ENCODE results near the gene COL19A1.
"Not testable (repeated sequence)": the region's sequence is repeated elsewhere in the genome, so short reads cannot be mapped to it uniquely, and the experiment has no call there.

COL19A1 gene

GRCh38 chr6:69893266-69893665, 26.9 kb downstream of the COL19A1 start:
- not testable (repeated sequence) for H3K4me1 ChIP-seq (ENCODE audit: control insufficient read depth, insufficient read depth, low read length, poor library complexity, severe bottlenecking); H3K9me3 ChIP-seq (ENCODE audit: control insufficient read depth, low read length); H3K27ac ChIP-seq (ENCODE audit: insufficient read depth, low read length, poor library complexity, severe bottlenecking); H3K27me3 ChIP-seq (replicated peaks; ENCODE audit: control insufficient read depth, insufficient read depth, low read length, poor library complexity, severe bottlenecking); H3K36me3 ChIP-seq (ENCODE audit: control insufficient read depth, insufficient read depth, low read length); H3K4me3 ChIP-seq (ENCODE audit: insufficient read depth, low read depth, low read length, poor library complexity, severe bottlenecking); DNase-seq

GRCh38 chr6:69894578-69895347, 28.4 kb downstream of the COL19A1 start:
- no peaks in the 10 kb centered on the region for H3K27me3 ChIP-seq (replicated peaks; ENCODE audit: control insufficient read depth, insufficient read depth, low read length, poor library complexity, severe bottlenecking)
- DNase-seq: no peak
- no peaks in the 10 kb centered on the region for H3K36me3 ChIP-seq (ENCODE audit: control insufficient read depth, insufficient read depth, low read length)
- H3K4me3 ChIP-seq (ENCODE audit: insufficient read depth, low read depth, low read length, poor library complexity, severe bottlenecking): no peak overlapping the region
- H3K9me3 ChIP-seq (ENCODE audit: control insufficient read depth, low read length): no peaks in the 10 kb centered on the region
- H3K27ac ChIP-seq (ENCODE audit: insufficient read depth, low read length, poor library complexity, severe bottlenecking): no peak overlapping the region
- H3K4me1 ChIP-seq (ENCODE audit: control insufficient read depth, insufficient read depth, low read length, poor library complexity, severe bottlenecking): no peaks in the 10 kb centered on the region

DNA sequence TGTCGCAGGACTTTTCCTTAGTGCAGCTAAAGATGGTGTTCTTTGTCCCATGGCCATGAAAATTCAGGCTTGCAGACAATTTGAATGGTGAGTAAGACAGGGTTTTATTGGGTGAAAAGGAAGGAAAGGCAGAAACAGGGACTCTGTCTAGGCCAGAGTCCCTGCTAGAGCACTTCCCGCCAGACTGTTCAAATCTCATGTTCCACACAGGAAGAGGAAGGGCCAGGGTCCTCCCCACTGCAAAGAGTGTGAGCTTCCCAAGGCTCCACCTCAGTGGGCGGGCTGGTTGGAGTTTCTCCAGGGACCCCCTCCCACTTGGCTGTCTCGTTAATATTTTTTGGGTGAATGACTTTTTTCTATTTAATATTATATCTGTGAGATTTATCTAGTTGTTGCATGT, 29.0 kb downstream of the COL19A1 start:
- no peaks in the 10 kb centered on the region for H3K9me3 ChIP-seq (ENCODE audit: control insufficient read depth, low read length)
- no peak overlapping the region for H3K27ac ChIP-seq (ENCODE audit: insufficient read depth, low read length, poor library complexity, severe bottlenecking)
- no peak overlapping the region for H3K4me3 ChIP-seq (ENCODE audit: insufficient read depth, low read depth, low read length, poor library complexity, severe bottlenecking)
- no peaks in the 10 kb centered on the region for H3K4me1 ChIP-seq (ENCODE audit: control insufficient read depth, insufficient read depth, low read length, poor library complexity, severe bottlenecking)
- DNase-seq: no peak
- no peaks in the 10 kb centered on the region for H3K27me3 ChIP-seq (replicated peaks; ENCODE audit: control insufficient read depth, insufficient read depth, low read length, poor library complexity, severe bottlenecking)
- no peaks in the 10 kb centered on the region for H3K36me3 ChIP-seq (ENCODE audit: control insufficient read depth, insufficient read depth, low read length)

- Histone ChIP-seq H3K36me3 (ENCODE audit: control insufficient read depth, insufficient read depth, low read length) (no peaks in the 10 kb centered on the region), H3K27ac (ENCODE audit: insufficient read depth, low read length, poor library complexity, severe bottlenecking) (no peak overlapping the region), H3K9me3 (ENCODE audit: control insufficient read depth, low read length) (no peaks in the 10 kb centered on the region), H3K27me3 (replicated peaks; ENCODE audit: control insufficient read depth, insufficient read depth, low read length, poor library complexity, severe bottlenecking) (no peaks in the 10 kb centered on the region), H3K4me1 (ENCODE audit: control insufficient read depth, insufficient read depth, low read length, poor library complexity, severe bottlenecking) (no peaks in the 10 kb centered on the region), H3K4me3 (ENCODE audit: insufficient read depth, low read depth, low read length, poor library complexity, severe bottlenecking) (no peak overlapping the region)
- no peak for DNase-seq
These were observed 34.5 kb downstream of the COL19A1 start for GRCh38 chr6:69900869-69901268.

- H3K36me3 ChIP-seq (ENCODE audit: control insufficient read depth, insufficient read depth, low read length): no peaks in the 10 kb centered on the region
These were observed 35.0 kb downstream of the COL19A1 start for GRCh38 chr6:69901361-69901760.

GRCh38 chr6:69907981-69908498, 41.7 kb downstream of the COL19A1 start:
- Histone ChIP-seq H3K9me3 (ENCODE audit: control insufficient read depth, low read length) (no peaks in the 10 kb centered on the region), H3K36me3 (ENCODE audit: control insufficient read depth, insufficient read depth, low read length) (no peaks in the 10 kb centered on the region), H3K27me3 (replicated peaks; ENCODE audit: control insufficient read depth, insufficient read depth, low read length, poor library complexity, severe bottlenecking) (no peaks in the 10 kb centered on the region), H3K4me1 (ENCODE audit: control insufficient read depth, insufficient read depth, low read length, poor library complexity, severe bottlenecking) (no peaks in the 10 kb centered on the region), H3K4me3 (ENCODE audit: insufficient read depth, low read depth, low read length, poor library complexity, severe bottlenecking) (no peak overlapping the region), H3K27ac (ENCODE audit: insufficient read depth, low read length, poor library complexity, severe bottlenecking) (no peak overlapping the region)
- DNase-seq: no peak

More at GRCh38 chr6:69901361-69901760, 35.0 kb downstream of the COL19A1 start:
- Histone ChIP-seq H3K27ac (ENCODE audit: insufficient read depth, low read length, poor library complexity, severe bottlenecking) (no peak overlapping the region), H3K9me3 (ENCODE audit: control insufficient read depth, low read length) (no peaks in the 10 kb centered on the region), H3K4me1 (ENCODE audit: control insufficient read depth, insufficient read depth, low read length, poor library complexity, severe bottlenecking) (no peaks in the 10 kb centered on the region), H3K4me3 (ENCODE audit: insufficient read depth, low read depth, low read length, poor library complexity, severe bottlenecking) (no peak overlapping the region), H3K27me3 (replicated peaks; ENCODE audit: control insufficient read depth, insufficient read depth, low read length, poor library complexity, severe bottlenecking) (no peaks in the 10 kb centered on the region)
- DNase-seq: no peak

DNA sequence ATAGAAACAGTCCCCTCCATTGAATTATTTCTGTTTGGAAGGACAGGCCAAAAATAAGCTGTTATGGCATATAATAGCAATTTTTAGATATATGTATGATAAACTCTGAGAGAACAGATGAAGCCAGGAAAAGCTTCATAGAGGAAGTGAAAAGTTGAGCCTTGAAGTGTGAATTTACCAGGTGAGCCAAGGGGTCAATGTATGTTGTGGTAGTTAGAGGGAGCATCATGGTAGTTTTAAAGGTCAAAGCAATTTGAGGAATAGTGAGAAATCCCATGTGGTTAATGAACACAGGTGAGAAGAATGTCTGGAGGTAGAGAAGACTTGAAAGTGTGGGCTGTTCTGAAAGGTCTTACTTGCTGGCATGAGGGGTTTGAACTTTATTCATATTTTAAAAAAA, 47.0 kb downstream of the COL19A1 start:
- no peaks in the 10 kb centered on the region for H3K4me1 ChIP-seq (ENCODE audit: control insufficient read depth, insufficient read depth, low read length, poor library complexity, severe bottlenecking)
- no peak for DNase-seq
- H3K9me3 ChIP-seq (ENCODE audit: control insufficient read depth, low read length): no peaks in the 10 kb centered on the region
- H3K27ac ChIP-seq (ENCODE audit: insufficient read depth, low read length, poor library complexity, severe bottlenecking): no peak overlapping the region
- no peaks in the 10 kb centered on the region for H3K27me3 ChIP-seq (replicated peaks; ENCODE audit: control insufficient read depth, insufficient read depth, low read length, poor library complexity, severe bottlenecking)
- no peak overlapping the region for H3K4me3 ChIP-seq (ENCODE audit: insufficient read depth, low read depth, low read length, poor library complexity, severe bottlenecking)
- no peaks in the 10 kb centered on the region for H3K36me3 ChIP-seq (ENCODE audit: control insufficient read depth, insufficient read depth, low read length)

- DNase-seq: no peak
- H3K4me3 ChIP-seq (ENCODE audit: insufficient read depth, low read depth, low read length, poor library complexity, severe bottlenecking): no peak overlapping the region
- no peaks in the 10 kb centered on the region for H3K27me3 ChIP-seq (replicated peaks; ENCODE audit: control insufficient read depth, insufficient read depth, low read length, poor library complexity, severe bottlenecking)
- H3K9me3 ChIP-seq (ENCODE audit: control insufficient read depth, low read length): no peaks in the 10 kb centered on the region
- no peaks in the 10 kb centered on the region for H3K36me3 ChIP-seq (ENCODE audit: control insufficient read depth, insufficient read depth, low read length)
- H3K27ac ChIP-seq (ENCODE audit: insufficient read depth, low read length, poor library complexity, severe bottlenecking): no peak overlapping the region
- no peaks in the 10 kb centered on the region for H3K4me1 ChIP-seq (ENCODE audit: control insufficient read depth, insufficient read depth, low read length, poor library complexity, severe bottlenecking)
These were observed 47.7 kb downstream of the COL19A1 start for GRCh38 chr6:69914015-69914485.

DNA sequence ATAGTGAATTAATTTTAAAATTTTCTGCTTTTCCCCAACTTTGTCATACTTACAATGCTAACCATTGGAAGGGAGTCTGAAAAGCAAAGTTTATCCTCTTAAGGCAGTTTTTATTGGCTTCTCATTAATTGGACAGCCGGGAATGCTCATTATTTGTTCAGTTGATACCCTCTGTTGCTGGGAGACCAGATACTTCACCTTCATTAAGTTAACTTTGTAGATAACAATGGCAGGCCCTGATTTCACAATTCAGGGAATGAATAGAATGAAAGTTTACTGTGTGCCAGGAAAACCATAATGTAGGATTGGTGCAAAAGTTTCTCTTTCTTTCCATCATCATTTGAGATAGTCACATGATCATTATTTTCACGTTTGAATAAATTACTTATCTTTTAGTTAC, 49.0 kb downstream of the COL19A1 start:
- H3K27me3 ChIP-seq (replicated peaks; ENCODE audit: control insufficient read depth, insufficient read depth, low read length, poor library complexity, severe bottlenecking): no peaks in the 10 kb centered on the region
- no peak overlapping the region for H3K4me3 ChIP-seq (ENCODE audit: insufficient read depth, low read depth, low read length, poor library complexity, severe bottlenecking)
- no peaks in the 10 kb centered on the region for H3K36me3 ChIP-seq (ENCODE audit: control insufficient read depth, insufficient read depth, low read length)
- H3K9me3 ChIP-seq (ENCODE audit: control insufficient read depth, low read length): no peaks in the 10 kb centered on the region
- H3K27ac ChIP-seq (ENCODE audit: insufficient read depth, low read length, poor library complexity, severe bottlenecking): no peak overlapping the region
- DNase-seq: no peak
- H3K4me1 ChIP-seq (ENCODE audit: control insufficient read depth, insufficient read depth, low read length, poor library complexity, severe bottlenecking): no peaks in the 10 kb centered on the region

DNA sequence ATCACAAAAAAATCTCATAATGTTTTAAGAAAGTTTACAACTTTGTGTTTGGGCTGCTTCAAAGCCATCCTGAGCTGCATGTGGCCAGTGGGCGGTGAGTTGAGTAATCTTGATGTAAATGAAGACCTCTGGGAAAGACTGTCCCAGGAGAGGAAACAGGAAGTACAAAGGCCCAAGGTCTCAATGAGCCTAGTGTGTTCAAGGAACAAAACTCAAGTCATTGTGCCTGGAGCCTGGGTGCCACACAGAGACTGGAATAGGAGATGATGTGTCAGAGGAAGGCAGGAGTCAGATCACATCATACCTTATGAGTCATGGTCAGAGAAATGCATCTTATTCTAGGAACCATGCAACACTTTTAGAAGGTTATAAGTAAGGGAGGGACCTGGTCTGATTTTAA, 51.5 kb downstream of the COL19A1 start:
- no peak for DNase-seq
- H3K36me3 ChIP-seq (ENCODE audit: control insufficient read depth, insufficient read depth, low read length): no peaks in the 10 kb centered on the region
- H3K27me3 ChIP-seq (replicated peaks; ENCODE audit: control insufficient read depth, insufficient read depth, low read length, poor library complexity, severe bottlenecking): no peaks in the 10 kb centered on the region
- H3K4me3 ChIP-seq (ENCODE audit: insufficient read depth, low read depth, low read length, poor library complexity, severe bottlenecking): no peak overlapping the region
- H3K27ac ChIP-seq (ENCODE audit: insufficient read depth, low read length, poor library complexity, severe bottlenecking): no peak overlapping the region
- H3K9me3 ChIP-seq (ENCODE audit: control insufficient read depth, low read length): no peaks in the 10 kb centered on the region
- H3K4me1 ChIP-seq (ENCODE audit: control insufficient read depth, insufficient read depth, low read length, poor library complexity, severe bottlenecking): no peaks in the 10 kb centered on the region
